Uterus (tissue), 2 donors: ENCODE measurements around the gene FOSB.
"Not testable (repeated sequence)": the region's sequence is repeated elsewhere in the genome, so short reads cannot be mapped to it uniquely, and the experiment has no call there.

ENCODE experiments used
- CTCF ChIP-seq, 4 experiments: fragments of 200-600 bp in 2 of 4; fragments of 450-650 bp in 2 of 4; sonication (generic) in 2 of 4; IDR thresholded peaks; one replicate each; pipeline ENCODE4 v1.5.1; 2016 to 2019; ENCODE audit warnings: antibody characterized with exemption in 4 of 4, mild to moderate bottlenecking in 2 of 4, moderate library complexity in 1 of 4
- POLR2A ChIP-seq, 2 donors: fragments of 450-650 bp; IDR thresholded peaks; one replicate each; pipeline ENCODE4 v1.6.1; 2016; ENCODE audit warnings: antibody characterized with exemption in 2 of 2, mild to moderate bottlenecking in 1 of 2, moderate library complexity in 1 of 2

- TF ChIP-seq POLR2A, CTCF (IDR thresholded peaks at IDR 0.05): not testable (repeated sequence)
Measured at GRCh38 chr19:45432543-45432942, 35.3 kb upstream of the FOSB start.
